Measurements from ENCODE around the gene SIVA1.

Gene SIVA1

GRCh38 chr14:104795781-104796686 is 43.1 kb downstream of the SIVA1 start:
- TF ChIP-seq RARB (CRISPR knock-in tag; IDR thresholded peaks at IDR 0.05) (no peak), POU6F1 (CRISPR knock-in tag; IDR thresholded peaks at IDR 0.05; ENCODE audit: borderline replicate concordance, low read depth) (no peak), ZNF70 (CRISPR knock-in tag; IDR thresholded peaks at IDR 0.05) (no peak), ESRRG (CRISPR knock-in tag; IDR thresholded peaks at IDR 0.05) (no peak)
- TF ChIP-seq, protein P1, sequence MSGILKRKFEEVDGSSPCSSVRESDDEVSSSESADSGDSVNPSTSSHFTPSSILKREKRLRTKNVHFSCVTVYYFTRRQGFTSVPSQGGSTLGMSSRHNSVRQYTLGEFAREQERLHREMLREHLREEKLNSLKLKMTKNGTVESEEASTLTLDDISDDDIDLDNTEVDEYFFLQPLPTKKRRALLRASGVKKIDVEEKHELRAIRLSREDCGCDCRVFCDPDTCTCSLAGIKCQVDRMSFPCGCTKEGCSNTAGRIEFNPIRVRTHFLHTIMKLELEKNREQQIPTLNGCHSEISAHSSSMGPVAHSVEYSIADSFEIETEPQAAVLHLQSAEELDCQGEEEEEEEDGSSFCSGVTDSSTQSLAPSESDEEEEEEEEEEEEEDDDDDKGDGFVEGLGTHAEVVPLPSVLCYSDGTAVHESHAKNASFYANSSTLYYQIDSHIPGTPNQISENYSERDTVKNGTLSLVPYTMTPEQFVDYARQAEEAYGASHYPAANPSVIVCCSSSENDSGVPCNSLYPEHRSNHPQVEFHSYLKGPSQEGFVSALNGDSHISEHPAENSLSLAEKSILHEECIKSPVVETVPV (CRISPR knock-in tag; IDR thresholded peaks at IDR 0.05), result no peak
- TF ChIP-seq, protein P2, sequence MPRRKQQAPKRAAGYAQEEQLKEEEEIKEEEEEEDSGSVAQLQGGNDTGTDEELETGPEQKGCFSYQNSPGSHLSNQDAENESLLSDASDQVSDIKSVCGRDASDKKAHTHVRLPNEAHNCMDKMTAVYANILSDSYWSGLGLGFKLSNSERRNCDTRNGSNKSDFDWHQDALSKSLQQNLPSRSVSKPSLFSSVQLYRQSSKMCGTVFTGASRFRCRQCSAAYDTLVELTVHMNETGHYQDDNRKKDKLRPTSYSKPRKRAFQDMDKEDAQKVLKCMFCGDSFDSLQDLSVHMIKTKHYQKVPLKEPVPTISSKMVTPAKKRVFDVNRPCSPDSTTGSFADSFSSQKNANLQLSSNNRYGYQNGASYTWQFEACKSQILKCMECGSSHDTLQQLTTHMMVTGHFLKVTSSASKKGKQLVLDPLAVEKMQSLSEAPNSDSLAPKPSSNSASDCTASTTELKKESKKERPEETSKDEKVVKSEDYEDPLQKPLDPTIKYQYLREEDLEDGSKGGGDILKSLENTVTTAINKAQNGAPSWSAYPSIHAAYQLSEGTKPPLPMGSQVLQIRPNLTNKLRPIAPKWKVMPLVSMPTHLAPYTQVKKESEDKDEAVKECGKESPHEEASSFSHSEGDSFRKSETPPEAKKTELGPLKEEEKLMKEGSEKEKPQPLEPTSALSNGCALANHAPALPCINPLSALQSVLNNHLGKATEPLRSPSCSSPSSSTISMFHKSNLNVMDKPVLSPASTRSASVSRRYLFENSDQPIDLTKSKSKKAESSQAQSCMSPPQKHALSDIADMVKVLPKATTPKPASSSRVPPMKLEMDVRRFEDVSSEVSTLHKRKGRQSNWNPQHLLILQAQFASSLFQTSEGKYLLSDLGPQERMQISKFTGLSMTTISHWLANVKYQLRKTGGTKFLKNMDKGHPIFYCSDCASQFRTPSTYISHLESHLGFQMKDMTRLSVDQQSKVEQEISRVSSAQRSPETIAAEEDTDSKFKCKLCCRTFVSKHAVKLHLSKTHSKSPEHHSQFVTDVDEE (CRISPR knock-in tag; IDR thresholded peaks at IDR 0.05), result no peak
- ATAC-seq, result peak; percentile 46

GRCh38 chr14:104796687-104797081 is 43.7 kb downstream of the SIVA1 start:
- no peak for ATAC-seq
- TF ChIP-seq ZFP3 (CRISPR knock-in tag; IDR thresholded peaks at IDR 0.05) (no peak), POU6F1 (CRISPR knock-in tag; IDR thresholded peaks at IDR 0.05; ENCODE audit: borderline replicate concordance, low read depth) (no peak), GLIS3 (CRISPR knock-in tag; IDR thresholded peaks at IDR 0.05) (no peak), CSDC2 (CRISPR knock-in tag; IDR thresholded peaks at IDR 0.05) (no peak), ZNF565 (CRISPR knock-in tag; conservative IDR thresholded peaks at IDR 0.05; ENCODE audit: low read depth) (no peak), ZC3H10 (CRISPR knock-in tag; IDR thresholded peaks at IDR 0.05) (no peak), PPARA (CRISPR knock-in tag; IDR thresholded peaks at IDR 0.05; ENCODE audit: borderline replicate concordance) (no peak), SNAI2 (CRISPR knock-in tag; IDR thresholded peaks at IDR 0.05) (no peak), ISL1 (CRISPR knock-in tag; IDR thresholded peaks at IDR 0.05) (no peak), TOX (CRISPR knock-in tag; IDR thresholded peaks at IDR 0.05; ENCODE audit: borderline replicate concordance) (no peak), OSR1 (CRISPR knock-in tag; IDR thresholded peaks at IDR 0.05) (no peak), ZFP30 (CRISPR knock-in tag; IDR thresholded peaks at IDR 0.05) (no peak), ZNF70 (CRISPR knock-in tag; IDR thresholded peaks at IDR 0.05) (no peak), ARNTL (CRISPR knock-in tag; IDR thresholded peaks at IDR 0.05; ENCODE audit: borderline replicate concordance, low read depth) (no peak)
- TF ChIP-seq, protein P3, sequence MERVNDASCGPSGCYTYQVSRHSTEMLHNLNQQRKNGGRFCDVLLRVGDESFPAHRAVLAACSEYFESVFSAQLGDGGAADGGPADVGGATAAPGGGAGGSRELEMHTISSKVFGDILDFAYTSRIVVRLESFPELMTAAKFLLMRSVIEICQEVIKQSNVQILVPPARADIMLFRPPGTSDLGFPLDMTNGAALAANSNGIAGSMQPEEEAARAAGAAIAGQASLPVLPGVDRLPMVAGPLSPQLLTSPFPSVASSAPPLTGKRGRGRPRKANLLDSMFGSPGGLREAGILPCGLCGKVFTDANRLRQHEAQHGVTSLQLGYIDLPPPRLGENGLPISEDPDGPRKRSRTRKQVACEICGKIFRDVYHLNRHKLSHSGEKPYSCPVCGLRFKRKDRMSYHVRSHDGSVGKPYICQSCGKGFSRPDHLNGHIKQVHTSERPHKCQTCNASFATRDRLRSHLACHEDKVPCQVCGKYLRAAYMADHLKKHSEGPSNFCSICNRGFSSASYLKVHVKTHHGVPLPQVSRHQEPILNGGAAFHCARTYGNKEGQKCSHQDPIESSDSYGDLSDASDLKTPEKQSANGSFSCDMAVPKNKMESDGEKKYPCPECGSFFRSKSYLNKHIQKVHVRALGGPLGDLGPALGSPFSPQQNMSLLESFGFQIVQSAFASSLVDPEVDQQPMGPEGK (CRISPR knock-in tag; IDR thresholded peaks at IDR 0.05; ENCODE audit: borderline replicate concordance), result no peak
- TF ChIP-seq, protein P2 (CRISPR knock-in tag; IDR thresholded peaks at IDR 0.05), result no peak

All from SK-N-SH treated with all-trans-retinoic acid at 6 μM for 48 hours (cell line).